NT2/D1 (cell line): Measurements from ENCODE around the gene BRD4.

Source experiments
- SUZ12 ChIP-seq: IDR thresholded peaks from 2 replicates; pipeline ENCODE4 v1.6.1; 2011; ENCODE audit not compliant: insufficient read length, insufficient read depth; ENCODE audit errors: extremely low read depth
- YY1 ChIP-seq: IDR thresholded peaks from 2 replicates; pipeline ENCODE4 v1.6.1; 2011; ENCODE audit not compliant: insufficient read length, insufficient read depth
- ZNF274 ChIP-seq: IDR thresholded peaks from 2 replicates; pipeline ENCODE4 v1.6.1; 2011; ENCODE audit warnings: mild to moderate bottlenecking, low read depth, low read length

DNA sequence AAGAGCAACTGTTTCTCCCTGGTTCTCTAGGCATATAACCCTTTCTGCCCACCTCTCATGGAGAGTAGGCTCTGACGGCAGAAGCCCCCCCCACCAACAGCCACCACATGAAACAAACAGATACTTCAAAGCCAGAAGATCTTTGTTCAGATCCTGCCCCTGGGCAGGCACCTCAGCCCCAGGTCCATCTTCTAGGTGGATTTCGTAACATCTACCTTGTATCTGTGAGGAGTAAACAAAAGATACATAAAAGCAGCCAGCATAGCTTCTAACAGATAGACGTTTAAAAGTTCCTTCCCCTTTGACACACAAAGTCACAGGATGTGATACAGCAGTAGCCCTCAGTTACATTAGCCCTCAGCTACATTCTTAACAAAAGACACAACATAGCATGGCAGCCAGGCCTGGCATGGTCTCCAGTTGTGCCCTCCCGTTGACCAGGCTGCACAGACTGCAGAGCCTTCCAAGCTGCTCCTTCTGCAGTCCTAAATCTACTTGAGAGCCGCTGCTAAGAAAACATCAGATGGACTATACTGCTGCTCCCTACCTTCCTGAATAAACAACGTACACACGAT, 35.4 kb downstream of the BRD4 start:
- TF ChIP-seq ZNF274: no peak
- TF ChIP-seq YY1: no peak
- TF ChIP-seq SUZ12: no peak
